SKM-1 treated with dmso at 0.1 percent for 144 hours (cell line): ENCODE results near the gene EGF.
A peak's percentile ranks its signal among the peaks of the same experiment; 100 is the strongest.

Experiments
- DNase-seq: peaks from one replicate; lab custom pipeline; 2025; ENCODE audit not compliant: unreplicated experiment; lab: John Stamatoyannopoulos, UW

EGF gene

DNA sequence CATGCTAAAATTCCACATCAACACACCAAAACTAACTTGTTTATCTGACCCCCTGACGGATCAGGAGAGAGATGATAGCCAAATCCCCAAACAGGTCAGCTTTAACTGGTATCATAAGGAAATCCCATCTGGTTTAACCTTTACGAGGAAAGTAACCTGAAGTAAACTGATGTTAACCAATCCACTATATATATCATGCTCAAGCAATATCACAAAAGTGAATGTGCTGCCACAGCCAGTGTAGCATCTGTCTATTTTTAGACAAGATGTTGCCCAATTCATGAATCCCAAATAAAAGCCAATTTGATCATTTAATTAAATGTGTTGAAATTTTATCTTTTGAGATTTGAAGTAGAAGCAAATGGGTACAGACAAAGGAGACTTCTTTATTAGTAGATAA lies 44.5 kb downstream of the EGF start:
- DNase-seq: no peak

DNA sequence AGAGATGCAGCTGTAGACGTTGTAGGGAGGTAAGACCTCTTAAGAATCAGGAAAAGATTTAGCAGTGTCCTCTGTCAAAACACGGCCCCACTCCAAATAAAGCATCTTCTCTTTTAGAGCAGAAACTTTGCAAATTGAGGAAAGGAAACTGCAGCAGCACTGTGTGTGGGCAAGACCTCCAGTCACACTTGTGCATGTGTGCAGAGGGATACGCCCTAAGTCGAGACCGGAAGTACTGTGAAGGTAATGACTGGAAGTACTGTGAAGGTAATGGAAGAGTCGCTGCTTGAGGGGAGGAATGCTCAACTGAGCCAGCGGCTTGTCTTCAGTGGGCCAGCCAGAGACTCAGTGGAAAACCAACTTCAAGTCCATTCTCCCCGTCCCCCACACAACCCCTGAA lies 46.5 kb downstream of the EGF start:
- no peak for DNase-seq

DNA sequence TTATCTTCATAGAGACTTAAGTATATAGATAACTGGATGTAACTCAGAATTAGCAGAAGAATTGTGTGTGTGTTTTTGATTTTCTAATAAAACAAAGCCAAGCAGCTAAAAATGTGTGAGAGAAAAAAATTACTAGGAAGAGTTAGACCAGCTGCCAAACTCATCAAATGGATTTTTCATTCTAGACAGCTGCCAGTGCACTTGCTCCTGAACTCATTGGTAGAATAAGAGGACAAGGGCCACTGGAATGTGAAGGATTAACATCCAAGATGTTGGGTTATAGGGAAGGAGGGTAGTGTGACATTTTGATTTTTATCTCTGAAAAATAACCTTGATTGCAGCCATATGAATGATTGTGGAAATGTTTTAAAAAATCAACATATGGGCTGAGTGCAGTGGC lies 49.7 kb downstream of the EGF start:
- DNase-seq: no peak

DNA sequence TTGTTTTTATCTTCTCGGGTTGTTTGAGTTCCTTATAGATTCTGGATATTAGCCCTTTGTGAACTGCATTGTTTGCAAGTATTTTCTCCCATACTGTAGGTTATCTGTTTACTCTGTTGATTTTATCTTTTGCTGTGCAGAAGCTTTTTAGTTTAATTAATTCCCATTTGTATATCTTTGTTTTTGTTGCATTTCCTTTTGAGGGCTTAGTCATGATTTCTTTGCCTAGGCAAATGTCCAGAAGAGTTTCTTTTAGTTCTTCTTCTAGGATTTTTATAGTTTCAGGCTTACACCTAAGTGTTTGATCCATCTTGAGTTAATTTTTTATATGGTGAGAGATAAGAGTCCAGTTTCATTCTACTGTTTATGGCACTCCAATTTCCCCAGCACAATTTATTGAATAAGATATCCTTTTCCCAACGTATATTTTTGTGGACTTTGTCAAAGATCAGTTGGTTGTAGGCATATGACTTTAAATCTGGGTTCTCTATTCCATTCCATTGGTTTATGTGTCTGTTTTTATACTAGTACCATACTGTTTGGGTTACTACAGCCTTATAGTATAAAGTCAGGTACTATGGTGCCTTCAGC lies 54.3 kb downstream of the EGF start:
- no peak for DNase-seq

- DNase-seq: no peak
These were observed 55.3 kb downstream of the EGF start for GRCh38 chr4:109967798-109968520.

- DNase-seq: peak; percentile 34
These were observed 56.4 kb downstream of the EGF start for GRCh38 chr4:109969087-109969486.

GRCh38 chr4:109969919-109970318 lies 57.2 kb downstream of the EGF start:
- DNase-seq: peak; percentile 78

- DNase-seq: no peak
These were observed 60.3 kb downstream of the EGF start for GRCh38 chr4:109972786-109973528.

- DNase-seq: no peak
These were observed 60.8 kb downstream of the EGF start for GRCh38 chr4:109973529-109973905.

GRCh38 chr4:109976189-109976588 lies 63.5 kb downstream of the EGF start:
- DNase-seq: no peak

DNA sequence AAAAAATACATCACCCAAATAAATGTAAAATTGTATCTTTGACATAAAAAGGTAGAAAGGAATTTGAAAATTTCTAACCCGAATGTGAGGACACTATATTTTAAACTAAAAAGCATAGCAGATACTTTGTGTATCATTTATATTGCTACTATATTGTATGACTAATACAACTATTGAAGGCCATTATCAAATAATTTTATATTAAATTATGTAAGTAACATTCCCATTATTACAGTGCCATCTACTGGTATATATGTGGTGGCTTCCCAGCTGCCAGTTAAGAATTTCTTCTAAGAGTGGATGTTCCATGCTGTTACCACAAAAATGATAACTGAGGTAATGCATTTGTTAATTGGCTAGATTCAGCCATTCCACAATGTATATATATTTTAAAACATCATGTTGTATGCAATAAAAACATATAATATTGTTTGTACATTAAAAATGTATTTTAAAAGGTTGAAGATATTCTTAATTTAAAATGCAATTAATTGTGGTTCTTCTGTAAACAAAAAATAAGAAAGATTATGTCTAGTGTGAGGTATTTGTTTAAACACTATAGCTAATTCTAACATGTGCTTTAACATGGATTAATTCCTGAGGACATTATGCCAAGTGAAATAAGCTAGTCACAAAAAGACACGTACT lies 65.3 kb downstream of the EGF start:
- DNase-seq: no peak

DNA sequence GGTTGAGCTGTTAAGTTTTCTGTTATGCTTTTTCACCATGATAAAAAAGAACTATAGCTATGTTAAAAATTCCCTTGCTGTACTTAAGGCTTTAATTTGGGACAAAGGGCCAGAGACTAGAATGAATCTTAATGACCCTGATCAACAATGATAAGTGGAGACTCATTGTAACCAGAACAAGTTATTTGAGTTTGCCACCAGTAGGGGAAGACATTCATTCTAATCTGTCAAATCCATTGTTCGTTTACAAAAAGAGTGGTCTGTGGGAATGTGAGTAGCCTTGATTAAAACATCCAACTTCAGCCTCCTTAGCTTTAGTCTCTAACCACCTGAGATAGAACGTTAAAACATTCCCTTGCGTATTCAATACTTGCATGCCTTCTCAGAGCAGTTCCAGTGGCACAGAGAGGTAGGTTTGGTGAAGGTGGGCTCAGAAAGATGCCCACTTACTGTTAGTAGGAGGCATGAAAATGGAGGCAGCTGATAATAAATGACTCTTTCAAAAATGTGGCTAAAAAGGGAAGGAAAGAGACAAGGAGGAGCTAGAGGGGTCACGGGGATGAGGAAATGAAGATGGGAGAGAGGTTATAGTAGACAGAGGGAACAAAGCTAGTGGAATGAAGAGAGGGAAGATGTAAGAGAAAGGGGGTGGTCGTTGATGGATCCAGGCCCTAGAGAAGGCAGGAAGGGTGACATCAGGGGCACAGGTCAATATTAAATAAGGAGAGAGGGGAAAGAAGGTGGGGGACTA lies 66.2 kb downstream of the EGF start:
- no peak for DNase-seq

DNA sequence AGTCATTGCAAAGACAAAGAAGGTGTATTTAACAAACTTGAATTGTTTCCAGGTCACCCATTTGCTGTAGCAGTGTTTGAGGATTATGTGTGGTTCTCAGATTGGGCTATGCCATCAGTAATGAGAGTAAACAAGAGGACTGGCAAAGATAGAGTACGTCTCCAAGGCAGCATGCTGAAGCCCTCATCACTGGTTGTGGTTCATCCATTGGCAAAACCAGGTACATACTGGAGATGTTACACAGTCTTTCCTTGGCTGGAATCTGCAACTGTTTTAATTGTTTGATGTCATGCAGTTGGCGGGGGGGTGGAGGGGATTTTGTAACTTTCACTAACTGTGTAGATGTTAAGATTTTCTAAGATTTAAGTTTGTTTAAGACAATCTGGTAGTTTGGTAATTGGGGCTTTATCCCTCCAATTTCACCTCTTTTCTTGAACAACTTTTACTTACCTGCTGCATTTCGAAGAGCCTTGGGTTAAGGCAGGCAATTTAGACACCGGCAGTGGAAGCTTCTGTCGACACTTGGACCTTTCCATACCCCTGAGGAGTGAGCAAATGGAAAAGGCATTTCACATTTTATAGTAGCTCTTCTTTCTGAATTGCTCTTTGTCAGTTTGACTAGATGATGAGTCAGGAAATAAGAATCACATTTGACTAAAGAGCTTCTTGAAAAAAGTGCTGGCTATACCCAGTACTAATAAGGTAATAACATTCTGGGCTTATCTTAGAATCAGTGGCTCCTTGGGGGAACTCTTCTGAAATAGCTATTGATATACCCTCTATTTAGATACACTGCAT lies 67.4 kb downstream of the EGF start:
- no peak for DNase-seq

DNA sequence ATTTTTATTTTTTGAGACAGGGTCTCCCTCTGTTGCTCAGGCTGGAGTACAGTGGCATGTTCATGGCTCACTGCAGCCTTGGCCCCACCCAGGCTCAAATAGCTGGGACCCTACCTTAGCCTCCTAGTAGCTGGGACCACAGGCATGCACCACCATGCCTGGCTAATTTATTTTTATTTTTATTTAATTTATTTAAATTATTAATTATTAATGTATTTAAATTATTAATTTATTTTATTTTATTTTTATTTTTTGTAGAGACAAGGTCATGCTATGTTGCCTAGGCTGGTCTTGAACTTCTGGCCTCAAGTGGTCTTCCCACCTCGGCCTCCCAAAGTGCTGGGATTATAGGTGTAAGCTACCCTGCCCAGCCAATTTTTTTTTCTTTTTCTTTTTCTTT lies 69.3 kb downstream of the EGF start:
- no peak for DNase-seq

DNA sequence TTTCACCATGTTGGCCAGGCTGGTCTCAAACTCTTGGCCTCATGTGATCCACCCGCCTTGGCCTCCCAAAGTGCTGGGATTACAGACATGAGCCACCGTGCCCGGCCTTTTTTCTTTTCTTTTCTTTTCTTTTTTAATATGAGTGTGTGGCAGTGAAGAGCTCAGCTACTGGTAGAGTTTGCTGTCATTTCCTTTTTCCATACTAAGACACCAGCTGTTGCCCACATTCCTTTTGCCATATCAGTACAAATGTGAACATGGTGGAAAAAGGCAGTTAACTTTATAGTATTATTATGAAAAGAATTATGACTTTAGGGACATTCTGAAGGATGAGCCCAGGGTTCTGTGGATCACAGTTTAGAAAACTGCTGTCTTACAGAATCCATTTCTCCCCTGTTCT lies 69.8 kb downstream of the EGF start:
- no peak for DNase-seq

- DNase-seq: no peak
These were observed 73.6 kb downstream of the EGF start for GRCh38 chr4:109985993-109986974.

DNA sequence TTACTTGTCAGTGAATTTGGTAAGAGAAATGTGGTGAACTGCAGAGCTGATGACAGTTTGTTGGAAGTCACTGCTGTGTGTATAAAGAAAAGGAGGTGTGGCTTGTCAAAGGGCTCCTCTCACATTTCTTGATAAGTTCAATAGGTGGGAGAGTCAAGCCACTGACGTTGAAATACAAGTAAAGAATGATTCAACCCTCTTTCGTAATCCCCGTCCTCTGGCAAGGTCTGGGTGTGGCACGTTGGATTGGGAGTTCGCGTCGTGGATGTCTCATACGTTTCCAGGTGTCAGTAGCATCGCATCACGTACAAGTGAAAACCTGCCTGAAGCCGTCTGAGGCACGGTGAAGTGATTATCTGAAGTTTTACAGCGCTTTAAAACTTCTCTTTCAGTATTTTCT lies 76.4 kb downstream of the EGF start:
- no peak for DNase-seq

GRCh38 chr4:109989618-109990017 lies 76.9 kb downstream of the EGF start:
- no peak for DNase-seq
